Measurements from ENCODE around the gene ZBTB18.

ZBTB18 gene

GRCh38 chr1:244063498-244063897 is 12.4 kb downstream of the ZBTB18 start:
- no peak for DNase-seq (ENCODE audit: low read depth)

- DNase-seq (ENCODE audit: low read depth) = no peak
These were observed 13.5 kb downstream of the ZBTB18 start for GRCh38 chr1:244064621-244065020.

- no peak for DNase-seq (ENCODE audit: low read depth)
These were observed 14.1 kb downstream of the ZBTB18 start for GRCh38 chr1:244065063-244065793.

GRCh38 chr1:244065960-244066388 is 14.9 kb downstream of the ZBTB18 start:
- DNase-seq (ENCODE audit: low read depth) = peak; percentile 56

- DNase-seq (ENCODE audit: low read depth) = no peak
These were observed 16.1 kb downstream of the ZBTB18 start for GRCh38 chr1:244066954-244067716.

GRCh38 chr1:244067893-244068292 is 16.8 kb downstream of the ZBTB18 start:
- no peak for DNase-seq (ENCODE audit: low read depth)

- no peak for DNase-seq (ENCODE audit: low read depth)
These were observed 17.5 kb downstream of the ZBTB18 start for GRCh38 chr1:244068567-244068966.

GRCh38 chr1:244069326-244069898 is 18.3 kb downstream of the ZBTB18 start:
- DNase-seq (ENCODE audit: low read depth) = no peak

GRCh38 chr1:244074559-244075171 is 23.6 kb downstream of the ZBTB18 start:
- DNase-seq (ENCODE audit: low read depth) = no peak

- DNase-seq (ENCODE audit: low read depth) = no peak
These were observed 24.2 kb downstream of the ZBTB18 start for GRCh38 chr1:244075247-244075722.

GRCh38 chr1:244076740-244077139 is 25.7 kb downstream of the ZBTB18 start:
- DNase-seq (ENCODE audit: low read depth) = no peak

GRCh38 chr1:244077473-244078220 is 26.6 kb downstream of the ZBTB18 start:
- no peak for DNase-seq (ENCODE audit: low read depth)

- no peak for DNase-seq (ENCODE audit: low read depth)
These were observed 29.4 kb downstream of the ZBTB18 start for GRCh38 chr1:244080343-244080929.

GRCh38 chr1:244082969-244083368 is 31.9 kb downstream of the ZBTB18 start:
- no peak for DNase-seq (ENCODE audit: low read depth)

GRCh38 chr1:244083383-244083943 is 32.4 kb downstream of the ZBTB18 start:
- DNase-seq (ENCODE audit: low read depth) = no peak

- DNase-seq (ENCODE audit: low read depth) = no peak
These were observed 33.7 kb downstream of the ZBTB18 start for GRCh38 chr1:244084763-244085162.

- no peak for DNase-seq (ENCODE audit: low read depth)
These were observed 34.8 kb downstream of the ZBTB18 start for GRCh38 chr1:244085891-244086290.

- no peak for DNase-seq (ENCODE audit: low read depth)
These were observed 36.0 kb downstream of the ZBTB18 start for GRCh38 chr1:244087021-244087560.

- DNase-seq (ENCODE audit: low read depth) = no peak
These were observed 36.5 kb downstream of the ZBTB18 start for GRCh38 chr1:244087611-244088010.

GRCh38 chr1:244088161-244088560 is 37.1 kb downstream of the ZBTB18 start:
- DNase-seq (ENCODE audit: low read depth) = no peak

GRCh38 chr1:244089561-244089960 is 38.5 kb downstream of the ZBTB18 start:
- DNase-seq (ENCODE audit: low read depth) = no peak
